MV-4-11 (cell line): ENCODE data around the gene CYB5B.
A peak's percentile ranks its signal among the peaks of the same experiment; 100 is the strongest.

Experiments used
- DNase-seq: peaks from one replicate; lab custom pipeline; 2025; lab: John Stamatoyannopoulos, UW

The CYB5B gene

DNA sequence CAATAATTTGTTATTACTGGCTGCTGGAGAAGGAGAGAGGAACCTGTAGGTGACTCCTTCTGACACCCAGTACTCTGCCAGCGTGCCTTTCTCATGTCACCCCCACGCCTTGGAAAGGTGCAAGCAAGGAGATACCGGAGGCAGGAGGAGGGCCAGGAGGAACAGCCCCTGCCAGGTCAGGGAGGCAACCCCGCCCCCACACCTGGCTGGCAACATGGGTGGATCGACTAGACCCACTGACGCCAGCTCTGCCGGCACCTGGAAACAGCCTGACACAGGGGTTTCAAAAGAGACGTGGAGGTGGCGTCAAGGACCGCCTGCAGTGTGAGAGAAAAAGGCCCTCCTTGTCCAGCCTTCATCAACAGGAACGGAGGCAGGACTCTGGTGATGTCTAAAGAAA is 62.3 kb downstream of the CYB5B start:
- no peak for DNase-seq

DNA sequence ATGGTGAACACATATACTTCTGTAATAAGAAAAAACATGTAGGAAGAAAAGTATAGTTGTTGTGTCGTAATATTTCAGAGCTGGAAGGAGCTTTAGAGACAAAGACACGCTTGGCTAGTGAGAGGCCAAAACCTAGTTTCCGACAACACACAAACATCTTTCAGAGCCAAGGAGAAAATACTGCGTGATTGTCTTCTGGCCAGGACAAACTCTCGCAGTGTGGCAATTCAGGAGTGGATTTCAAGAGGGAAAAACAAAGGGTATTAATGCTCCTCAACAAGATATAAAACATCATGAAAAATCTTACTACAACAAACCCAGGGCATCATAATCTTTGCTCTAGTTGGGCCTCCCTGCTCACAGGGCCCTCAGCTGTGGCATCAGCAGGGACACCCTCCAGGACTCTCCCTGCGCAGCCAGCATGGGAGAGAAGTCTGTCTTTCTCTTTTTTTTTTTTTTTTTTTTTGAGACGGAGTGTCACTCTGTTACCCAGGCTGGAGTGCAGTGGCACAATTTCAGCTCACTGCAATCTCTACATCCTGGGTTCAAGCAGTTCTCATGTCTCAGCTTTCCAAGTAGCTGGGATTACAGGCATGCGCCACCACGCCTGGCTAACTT is 66.4 kb downstream of the CYB5B start:
- DNase-seq = no peak

DNA sequence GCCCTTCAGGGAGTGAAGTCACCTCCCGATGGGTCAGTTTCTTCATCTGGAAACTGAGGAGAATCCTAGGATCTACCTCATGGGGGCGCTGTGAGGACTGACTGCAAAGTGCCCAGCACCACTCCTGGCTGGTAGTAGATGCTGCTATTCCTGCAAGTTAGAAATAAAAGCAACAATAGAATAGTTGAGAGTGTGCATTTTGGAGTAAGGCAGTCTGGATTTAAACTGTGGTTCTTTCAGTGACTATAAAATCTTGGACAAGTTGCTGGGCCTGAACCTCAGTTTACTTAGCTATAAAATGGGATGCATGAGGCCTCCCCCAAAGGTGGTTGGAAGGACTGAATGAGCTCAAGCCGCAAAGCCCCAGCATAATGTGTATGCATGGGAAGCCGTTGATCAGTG is 70.6 kb downstream of the CYB5B start:
- DNase-seq = no peak

DNA sequence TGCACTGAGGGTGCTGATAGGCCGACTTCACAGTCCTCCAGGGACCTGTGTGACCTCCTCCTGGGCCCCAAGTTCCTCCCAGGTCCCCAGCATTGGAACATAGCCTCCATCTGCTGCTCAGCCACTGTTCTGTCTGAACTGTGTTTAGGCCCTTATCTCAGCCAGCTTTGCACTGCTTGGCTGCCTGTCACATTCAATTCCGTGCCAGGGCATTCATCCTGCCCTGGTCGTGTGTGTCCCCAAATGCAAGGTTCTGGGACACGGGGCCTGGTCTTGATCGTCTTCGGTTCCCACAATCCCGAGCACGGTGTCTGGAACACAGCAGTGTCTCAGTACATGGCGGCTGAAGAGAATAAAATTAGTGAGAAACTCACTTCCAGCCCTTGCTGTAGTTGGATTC is 71.4 kb downstream of the CYB5B start:
- DNase-seq = no peak

DNA sequence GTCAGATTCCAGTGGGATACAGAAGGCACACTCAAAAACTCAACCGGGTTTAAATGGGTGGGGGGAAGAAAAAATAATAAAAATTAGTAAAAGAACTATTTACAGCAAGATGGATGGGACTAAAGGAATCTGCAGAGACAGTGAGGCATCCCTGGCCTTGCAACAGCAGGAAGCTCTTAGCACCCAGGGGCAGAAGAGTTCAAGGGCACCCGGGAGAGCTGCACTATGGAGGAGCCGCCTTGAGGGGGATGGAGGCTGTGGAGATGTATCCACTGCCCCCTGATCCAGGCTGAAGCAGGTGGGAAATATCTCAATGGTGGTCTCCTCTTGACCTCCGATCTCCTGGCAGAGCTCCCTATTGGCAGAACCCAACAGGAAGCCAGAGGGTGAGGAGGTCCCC is 72.0 kb downstream of the CYB5B start:
- no peak for DNase-seq

DNA sequence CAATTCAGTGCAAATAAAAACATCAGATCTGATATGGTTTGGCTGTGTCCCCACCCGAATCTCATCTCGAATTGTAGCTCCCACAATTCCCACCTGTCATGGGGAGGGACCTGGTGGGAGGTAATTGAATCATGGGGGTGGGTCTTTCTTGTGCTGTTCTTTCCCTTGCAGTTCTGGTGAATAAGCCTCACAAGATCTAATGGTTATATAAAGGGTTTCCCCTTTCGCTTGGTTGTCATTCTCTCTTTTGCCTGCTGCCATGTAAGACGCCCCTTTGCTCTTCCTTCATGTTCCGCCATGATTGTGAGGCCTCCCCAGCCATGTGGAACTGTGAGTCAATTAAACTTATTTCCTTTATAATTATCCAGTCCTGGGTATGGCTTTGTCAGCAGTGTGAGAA is 72.5 kb downstream of the CYB5B start:
- DNase-seq = no peak

DNA sequence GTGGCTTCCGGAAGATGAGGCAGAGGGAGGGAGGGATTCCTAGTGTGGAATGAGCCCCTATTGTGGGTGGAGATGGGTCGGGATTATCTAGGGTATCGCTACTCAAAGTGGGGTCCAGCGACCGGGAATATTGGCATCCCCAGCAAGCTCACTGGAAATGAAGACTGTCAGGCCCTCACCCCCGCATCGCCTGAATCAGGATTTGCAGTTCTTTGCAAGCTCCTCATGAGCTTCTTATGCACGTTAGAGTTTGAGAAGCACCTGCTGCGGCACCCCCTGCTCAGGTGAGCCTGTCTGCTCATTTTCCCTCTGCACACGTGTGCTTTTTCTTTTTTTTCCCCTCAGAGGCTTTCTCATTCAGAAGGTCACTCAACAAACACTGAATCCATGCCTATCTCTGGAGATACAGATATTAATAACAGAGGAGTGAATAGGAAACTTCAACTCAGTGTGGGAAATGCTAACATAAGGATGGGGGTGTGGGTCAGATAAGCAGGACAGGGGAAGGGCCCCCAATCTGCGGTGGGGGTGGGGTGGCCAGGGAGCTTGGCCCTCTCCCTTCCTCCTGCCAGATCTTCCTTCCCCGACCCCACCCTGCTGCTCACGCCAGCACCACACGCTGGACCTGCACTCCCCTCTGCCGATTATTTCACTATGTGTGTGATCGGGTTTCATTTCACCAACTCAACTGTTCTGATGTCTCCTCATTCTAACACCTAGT is 73.6 kb downstream of the CYB5B start:
- no peak for DNase-seq

DNA sequence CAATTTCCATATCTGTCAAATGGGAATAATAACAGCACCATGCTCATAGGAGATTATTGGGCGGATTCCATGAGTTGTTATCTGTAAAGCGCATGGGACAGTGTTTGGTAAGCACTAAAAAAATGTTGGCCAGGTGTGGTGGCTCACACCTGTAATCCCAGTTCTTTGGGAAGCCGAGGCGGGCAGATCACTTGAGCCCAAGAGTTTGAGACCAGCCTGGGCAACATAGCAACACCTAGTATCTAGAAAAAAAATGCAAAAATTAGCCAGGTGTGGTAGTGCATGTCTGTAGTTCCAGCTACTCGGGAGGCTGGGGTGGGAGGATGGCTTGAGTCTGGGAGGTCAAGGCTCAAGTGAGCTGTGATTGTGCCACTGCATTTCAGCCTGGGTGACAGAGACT is 74.5 kb downstream of the CYB5B start:
- DNase-seq = no peak

DNA sequence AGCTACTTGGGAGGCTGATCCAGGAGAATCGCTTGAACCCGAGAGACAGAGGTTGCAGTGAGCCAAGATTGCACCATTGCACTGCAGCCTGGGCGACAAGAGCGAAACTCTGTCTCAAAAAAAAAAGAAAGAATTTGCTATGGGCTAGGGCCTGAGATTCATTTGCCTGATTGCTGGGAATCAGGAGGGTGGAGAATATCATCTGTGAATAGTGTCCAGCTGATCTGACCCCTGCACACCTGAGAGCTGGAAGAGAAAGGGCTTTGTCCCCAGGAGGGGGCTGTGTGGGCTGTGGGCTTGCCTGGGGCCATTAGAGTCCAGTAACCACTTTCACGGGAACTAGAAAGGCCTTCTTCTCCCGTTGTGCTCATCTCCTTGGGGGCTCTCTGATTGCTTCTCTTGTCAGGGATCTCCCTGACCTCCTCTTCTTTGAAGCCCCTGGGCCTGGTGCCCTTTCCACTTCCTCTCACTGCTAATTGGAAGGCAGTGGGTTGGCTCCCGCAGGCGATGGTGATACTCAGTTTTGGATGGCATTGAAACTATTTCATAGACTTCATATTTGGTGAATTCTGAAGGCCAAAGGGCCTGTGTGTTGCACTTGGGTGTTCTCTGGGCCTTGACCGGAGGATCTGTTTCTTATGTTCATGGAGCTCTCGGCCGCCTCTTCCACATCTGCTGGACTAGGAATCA is 75.3 kb downstream of the CYB5B start:
- DNase-seq = no peak

DNA sequence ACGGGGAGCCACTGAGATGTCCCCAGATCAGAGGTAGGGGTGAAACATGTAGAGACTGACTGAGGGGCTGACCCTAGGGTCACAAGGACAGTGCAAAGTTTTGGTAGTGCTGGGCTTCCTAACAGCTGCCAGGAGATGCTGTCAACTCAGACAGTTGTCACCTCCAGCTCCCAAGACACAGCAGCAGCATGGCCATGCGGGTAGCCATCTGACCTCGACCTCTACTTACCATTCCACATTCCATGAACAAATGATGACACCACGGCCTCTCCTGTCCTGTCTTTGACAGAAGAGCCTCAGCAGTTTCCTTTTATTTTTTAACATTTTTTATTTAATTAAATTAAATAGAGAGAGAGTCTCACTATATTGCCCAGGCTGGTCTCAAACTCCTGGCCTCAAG is 76.1 kb downstream of the CYB5B start:
- no peak for DNase-seq

DNA sequence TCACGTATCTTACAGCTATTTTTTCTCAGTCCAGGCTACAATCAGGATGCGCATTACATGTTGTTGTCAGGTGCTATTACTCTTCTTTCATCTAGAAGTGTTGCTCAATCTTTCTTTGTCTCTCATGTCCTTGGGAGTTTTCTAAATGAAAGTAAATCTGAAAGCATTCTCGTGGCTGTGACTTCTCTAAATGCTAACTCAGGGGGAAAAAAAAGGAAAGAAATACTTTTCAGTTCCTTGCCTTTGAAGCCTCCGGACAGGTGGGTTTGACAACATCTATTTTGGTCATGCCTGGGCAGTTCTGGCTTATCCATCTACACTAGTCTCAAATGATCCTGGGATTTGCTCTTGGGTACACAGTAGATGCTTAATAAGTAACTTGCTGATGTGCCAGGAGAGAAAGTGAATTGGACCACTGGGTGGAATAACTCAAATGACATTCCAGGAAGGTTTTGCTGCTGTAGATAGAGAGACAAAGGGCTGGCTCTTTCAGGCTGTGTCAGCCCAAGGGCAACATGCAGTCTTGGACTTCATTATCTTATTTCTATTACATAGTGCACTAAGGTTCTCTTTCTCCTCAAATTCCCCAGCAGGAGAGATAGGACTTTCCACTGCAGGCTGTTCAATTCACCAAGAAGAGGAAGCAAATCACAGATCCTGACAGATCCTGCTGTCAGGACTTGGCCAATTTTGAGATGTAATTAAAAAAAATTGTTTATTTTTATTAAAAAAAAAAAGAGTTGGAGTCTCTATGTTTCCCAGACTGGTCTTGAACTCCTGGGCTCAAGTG is 77.7 kb downstream of the CYB5B start:
- DNase-seq = peak; percentile 76

DNA sequence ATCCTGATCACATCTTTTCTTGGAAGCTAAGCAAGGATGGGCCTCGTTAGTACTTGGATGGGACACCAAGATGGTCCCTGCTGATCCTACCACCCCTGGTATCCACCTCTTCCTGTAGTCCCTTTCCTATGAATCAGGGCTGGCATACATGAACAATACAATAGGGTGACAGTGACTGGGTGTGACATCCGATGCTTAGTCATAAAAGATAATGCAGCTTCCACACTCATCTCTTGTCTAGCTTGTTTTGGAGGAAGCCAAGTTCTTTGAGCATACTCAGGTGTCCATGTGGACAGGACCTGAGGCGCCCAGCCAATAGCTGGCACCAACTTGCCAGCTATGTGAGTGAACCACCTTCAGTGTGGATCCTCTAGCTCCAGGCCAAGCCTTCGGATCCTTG is 78.8 kb downstream of the CYB5B start:
- no peak for DNase-seq

DNA sequence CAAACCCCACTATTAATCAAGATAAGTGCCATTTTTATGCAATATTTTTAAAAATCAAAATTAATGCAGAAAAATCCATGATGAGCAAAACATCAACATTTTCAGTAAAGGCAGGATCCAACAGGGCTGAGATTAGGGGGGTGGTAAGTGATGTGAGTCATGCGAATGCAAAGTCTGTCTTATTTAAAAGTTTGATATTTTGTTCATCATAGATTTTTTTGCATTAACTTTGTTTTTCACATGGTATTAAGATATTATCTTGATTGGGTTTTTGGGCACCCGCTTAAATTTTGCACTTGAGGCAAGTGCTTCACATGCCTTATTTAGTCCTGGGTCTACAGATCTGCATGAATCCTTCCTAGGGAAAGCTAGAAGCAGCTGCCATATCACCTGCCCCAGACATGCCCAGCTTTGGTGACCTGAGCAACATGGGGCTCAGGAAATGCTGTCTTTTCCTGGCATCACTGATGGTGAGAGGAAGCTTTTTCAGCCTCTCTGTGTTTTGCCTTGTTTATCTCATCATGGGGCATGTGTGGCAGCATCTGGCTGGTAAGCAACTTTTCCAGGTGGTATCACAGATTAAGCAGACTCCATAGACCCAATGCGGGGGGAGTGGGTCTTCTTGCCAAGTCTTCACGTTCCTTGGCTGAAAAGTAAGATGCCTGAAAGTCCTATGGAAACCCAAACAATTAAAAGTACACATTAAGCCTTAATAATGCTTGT is 83.8 kb downstream of the CYB5B start:
- DNase-seq = no peak

DNA sequence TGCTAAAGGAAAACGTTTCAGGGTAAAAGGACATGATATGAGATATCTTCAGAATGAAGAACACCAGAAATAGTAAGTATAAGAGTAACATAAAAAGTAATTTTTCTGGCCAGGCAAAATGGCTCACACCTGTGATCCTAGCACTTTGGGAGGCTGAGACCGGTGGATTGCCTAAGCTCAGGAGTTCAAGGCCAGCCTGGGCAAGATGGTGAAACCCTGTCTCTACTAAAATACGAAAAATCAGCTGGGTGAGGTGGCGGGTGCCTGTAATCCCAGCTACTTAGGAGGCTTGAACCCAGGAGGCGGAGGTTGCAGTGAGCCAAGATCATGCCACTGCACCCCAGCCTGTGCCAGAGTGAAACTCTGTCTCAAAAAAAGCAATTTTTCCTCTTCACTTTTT is 84.7 kb downstream of the CYB5B start:
- no peak for DNase-seq

DNA sequence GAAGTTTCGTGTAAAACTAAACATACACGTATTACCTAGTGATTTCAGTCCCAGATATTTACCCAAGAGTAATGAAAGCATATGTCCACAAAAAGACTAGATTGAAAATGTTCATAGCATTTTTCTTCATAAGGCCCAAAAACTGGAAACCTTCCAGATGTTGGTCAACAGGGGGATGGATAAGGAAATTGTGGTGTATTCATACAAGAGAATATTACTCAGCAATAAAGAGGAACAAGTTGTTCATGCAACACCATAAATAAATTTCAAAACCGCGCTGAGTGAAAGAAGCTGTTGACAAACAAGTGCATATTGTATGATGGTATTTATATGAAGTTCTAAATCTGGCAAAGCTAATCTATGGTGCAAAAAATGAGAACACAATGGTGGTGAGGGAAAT is 87.2 kb downstream of the CYB5B start:
- peak; percentile 80 for DNase-seq

DNA sequence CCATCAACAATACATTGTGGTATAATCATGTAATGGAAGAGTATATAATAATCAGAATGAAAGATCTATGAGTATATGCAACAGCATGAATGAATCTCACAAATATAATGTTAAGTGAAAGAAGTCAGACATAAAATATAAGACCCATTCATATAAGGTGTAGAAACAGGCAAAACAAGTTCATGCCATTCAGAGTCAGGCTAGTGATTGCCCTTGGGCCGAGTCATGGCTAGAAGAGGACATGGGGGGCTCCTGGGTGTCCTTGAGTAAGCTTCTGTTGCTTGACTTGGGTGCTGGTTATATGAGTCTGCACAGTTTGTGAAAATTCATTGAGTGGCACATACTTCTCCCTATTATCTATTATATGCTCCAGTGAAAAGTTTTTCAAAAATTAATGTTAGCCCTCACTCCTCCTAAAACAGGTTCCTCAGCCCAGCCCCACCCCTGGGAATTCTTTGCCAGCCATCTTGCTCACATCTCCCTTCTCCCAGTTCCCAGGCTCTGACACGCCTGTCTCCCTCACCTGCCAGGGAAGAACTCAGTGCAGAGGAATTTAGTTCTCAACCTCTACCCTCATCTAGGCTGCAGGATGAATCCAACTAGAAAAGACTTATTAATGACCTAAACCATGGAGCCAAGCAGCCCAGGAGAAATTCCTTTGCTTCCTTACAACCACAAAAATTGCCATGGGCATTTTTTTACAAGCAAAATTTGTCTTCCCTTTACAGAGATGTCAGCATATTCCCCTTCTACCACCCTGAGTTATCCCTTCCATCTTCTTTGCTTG is 89.0 kb downstream of the CYB5B start:
- no peak for DNase-seq

DNA sequence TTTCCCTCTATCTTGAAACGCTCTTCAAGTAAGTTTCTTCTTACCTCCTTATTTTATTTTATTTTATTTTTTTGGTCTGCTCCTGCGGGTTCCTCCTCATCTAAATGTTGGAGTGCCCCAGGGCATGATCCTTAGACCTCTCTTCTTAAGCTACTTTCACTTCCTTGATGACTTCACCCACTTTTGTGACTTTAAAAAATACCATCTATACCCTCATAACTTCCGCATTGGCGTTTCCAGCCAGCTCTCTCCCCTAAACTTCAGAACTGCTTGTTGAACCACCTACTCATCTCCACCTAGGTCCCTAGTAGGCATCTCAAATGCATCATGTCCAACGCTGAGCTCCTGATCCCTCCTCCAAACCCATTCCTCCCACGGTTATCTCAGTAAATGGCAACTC is 89.9 kb downstream of the CYB5B start:
- DNase-seq = peak; percentile 90
